Cardiac fibroblast (primary cell): ENCODE results near the gene SGPL1.

Source experiments
- DNase-seq, 2 donors: peaks; one replicate each; pipeline versions ENCODE4 v3.0.0 to v3.0.0-alpha.2; 2010; ENCODE audit warnings: low read depth in 2 of 2
- H3K4me3 ChIP-seq, 2 donors: replicated peaks in 1 of 2; 1 replicate in 1 of 2; 2 replicates in 1 of 2; pipeline ENCODE4 v1.5.1; 2011; ENCODE audit warnings: low read depth in 2 of 2, low read length in 2 of 2, mild to moderate bottlenecking in 2 of 2, moderate library complexity in 1 of 2
- TF ChIP-seq, protein P1 (sequence below): IDR thresholded peaks from one replicate; pipeline ENCODE4 v1.5.1; 2011; ENCODE audit warnings: low read depth, mild to moderate bottlenecking, low read length, inconsistent platforms

Gene SGPL1

DNA sequence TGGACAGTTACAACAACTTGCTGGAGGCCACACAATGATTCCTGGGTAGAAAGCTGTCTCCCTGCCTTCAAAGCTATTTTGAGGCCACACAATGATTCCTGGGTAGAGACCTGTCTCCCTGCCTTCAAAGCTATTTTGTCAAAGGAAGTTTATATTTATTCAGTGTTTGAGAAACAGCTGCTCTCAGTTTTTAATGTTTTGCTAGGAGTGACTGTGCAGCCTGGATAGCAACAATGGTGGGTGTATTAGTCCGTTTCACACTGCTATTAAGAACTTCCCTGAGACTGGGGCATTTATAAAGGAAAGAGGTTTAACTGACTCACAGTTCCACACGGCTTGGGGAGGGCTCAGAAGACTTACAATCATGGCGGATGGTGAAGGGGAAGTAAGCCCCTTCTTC, 3.9 kb upstream of the SGPL1 start:
- no peak overlapping the region for H3K4me3 ChIP-seq
- TF ChIP-seq, protein P1, sequence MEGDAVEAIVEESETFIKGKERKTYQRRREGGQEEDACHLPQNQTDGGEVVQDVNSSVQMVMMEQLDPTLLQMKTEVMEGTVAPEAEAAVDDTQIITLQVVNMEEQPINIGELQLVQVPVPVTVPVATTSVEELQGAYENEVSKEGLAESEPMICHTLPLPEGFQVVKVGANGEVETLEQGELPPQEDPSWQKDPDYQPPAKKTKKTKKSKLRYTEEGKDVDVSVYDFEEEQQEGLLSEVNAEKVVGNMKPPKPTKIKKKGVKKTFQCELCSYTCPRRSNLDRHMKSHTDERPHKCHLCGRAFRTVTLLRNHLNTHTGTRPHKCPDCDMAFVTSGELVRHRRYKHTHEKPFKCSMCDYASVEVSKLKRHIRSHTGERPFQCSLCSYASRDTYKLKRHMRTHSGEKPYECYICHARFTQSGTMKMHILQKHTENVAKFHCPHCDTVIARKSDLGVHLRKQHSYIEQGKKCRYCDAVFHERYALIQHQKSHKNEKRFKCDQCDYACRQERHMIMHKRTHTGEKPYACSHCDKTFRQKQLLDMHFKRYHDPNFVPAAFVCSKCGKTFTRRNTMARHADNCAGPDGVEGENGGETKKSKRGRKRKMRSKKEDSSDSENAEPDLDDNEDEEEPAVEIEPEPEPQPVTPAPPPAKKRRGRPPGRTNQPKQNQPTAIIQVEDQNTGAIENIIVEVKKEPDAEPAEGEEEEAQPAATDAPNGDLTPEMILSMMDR, result no peak
- DNase-seq, result no peak

DNA sequence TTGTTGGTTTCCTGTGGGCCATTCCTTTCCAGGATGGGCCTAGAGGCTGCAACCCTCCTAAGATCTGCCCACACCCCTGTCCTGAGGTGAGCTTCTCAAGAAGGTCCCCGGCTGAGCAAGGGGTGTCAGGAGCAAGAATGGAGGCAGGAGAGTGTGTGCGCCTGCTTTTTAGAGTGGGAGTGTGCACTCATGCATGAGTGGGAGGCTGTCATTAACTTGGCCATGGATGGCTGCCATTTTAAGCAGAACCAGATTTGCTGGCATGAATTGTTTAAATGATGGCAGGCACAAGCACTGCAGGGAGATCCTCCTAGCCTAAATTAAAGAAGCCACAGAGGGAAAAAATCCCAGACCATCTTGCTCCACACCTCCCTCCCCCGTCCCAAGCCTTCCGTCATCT, 2.9 kb upstream of the SGPL1 start:
- H3K4me3 ChIP-seq, result no peak overlapping the region
- DNase-seq, result no peak
- TF ChIP-seq, protein P1, result no peak

DNA sequence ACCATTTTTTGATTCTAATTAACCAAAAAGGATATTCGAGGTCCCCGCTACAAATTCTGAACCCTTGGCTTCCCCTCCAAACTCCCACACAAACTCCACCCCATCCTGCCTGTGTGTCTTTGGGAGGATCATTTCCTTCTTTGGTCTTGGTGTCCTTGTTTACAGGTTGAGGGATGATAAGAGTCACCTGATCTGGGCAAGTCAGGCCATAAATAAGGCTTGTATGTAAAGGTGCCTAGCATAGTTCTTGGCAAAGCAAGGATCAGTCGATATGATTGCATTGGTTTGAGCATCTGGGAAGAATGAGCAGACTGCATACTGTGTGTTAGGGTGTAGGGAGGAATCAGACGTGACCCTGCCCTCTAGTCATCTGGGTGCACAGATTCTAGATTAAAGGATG, 1.6 kb upstream of the SGPL1 start:
- no peak for DNase-seq
- H3K4me3 ChIP-seq, result no peak overlapping the region

DNA sequence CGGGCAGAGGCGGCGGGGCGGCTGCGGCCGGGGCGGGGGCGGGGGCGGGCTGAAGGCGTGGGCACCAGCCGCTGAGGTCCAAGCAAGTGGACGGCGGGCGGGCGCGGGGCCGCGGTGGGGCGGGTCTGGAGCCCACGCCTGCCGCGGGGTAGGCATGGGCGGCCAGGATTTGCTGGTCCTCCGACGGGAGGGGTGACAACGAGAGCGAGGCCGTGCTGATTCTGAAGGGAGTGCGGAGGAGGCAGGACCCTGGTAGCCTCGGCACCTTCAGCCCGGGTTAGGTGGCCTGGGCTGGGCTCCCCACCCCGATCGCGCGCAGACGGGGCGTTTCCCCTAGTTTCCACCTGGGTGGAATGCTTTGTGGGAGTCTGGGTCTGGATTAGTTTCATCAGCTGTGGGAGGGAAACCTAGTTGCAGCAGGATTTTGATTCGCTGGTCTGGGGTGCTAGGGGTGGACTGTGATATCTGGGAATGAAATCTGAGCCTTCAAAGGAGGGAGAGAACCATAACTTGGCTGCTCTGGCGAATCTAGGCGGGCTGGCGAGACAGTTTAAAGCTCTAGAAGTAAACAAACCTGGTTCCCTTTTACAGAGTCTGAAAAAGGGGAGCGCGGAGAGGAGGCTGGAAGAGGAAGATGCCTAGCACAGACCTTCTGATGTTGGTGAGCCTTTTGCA, 609 bp downstream of the SGPL1 start:
- H3K4me3 ChIP-seq, result peak overlapping the region; percentile 89 to 92
- peak; percentile 82 for DNase-seq
- TF ChIP-seq, protein P1, result no peak

More for the DNA sequence above, 1.6 kb upstream of the SGPL1 start:
- TF ChIP-seq, protein P1, result no peak

DNA sequence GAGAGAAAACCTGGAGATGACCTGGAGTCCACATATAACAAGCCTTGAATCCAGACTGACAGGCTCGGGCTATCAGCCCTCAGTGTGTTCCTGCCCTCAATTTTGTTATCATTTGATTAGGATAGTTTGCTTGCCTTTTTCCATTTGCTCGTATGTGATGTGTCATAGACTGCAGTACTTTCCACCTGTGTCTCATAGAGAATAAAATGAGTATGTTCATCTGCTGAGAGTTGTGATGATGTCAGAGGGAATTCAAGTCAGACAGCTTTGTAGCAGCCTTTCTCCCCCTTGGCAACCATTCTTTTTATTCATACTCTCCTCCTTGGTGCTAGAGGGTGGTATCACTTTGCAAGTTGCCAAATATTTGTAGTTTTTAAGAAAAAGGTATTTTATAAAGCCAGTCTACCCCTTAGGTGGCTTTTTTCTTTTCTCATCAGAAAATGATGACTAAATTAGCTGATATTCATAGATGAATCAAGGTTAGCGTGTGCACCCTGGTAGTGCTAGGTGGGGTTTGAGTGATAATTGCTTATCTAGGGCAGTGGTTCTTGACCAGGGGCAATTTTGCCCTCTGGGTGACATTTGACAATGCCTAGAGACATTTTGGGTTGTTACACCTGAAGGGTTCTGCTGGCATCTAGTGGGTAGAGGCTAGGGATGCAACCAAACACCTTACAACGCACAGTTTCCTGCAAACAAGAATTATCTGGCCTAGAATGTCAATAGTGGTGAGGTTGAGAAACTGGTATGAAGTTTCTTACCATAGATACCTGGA, 5.4 kb downstream of the SGPL1 start:
- no peak overlapping the region for H3K4me3 ChIP-seq

GRCh38 chr10:70822076-70822820, 6.5 kb downstream of the SGPL1 start:
- H3K4me3 ChIP-seq, result no peak overlapping the region
- TF ChIP-seq, protein P1, result no peak
- no peak for DNase-seq

More for the DNA sequence above, 5.4 kb downstream of the SGPL1 start:
- DNase-seq, result no peak
- TF ChIP-seq, protein P1, result no peak
